K562 (cell line): ENCODE measurements around the gene SCYGR3. TPM values are rescaled to one million over a fixed set of nuclear protein-coding genes. Genes with fewer than 3 reads are reported as not detected.

Experiments
- ATAC-seq: fragments of 200-7000 bp; cut with Tn5 transposase; 3 replicates; pipeline ENCODE4 v1.9.1; 2020; ENCODE audit warnings: moderate library complexity
- BruUV-seq: library from RNA; stranded (reverse); fragments of 400-500 nt; replicated peaks from 2 replicates; lab custom pipeline; 2021; lab: Mats Ljungman, UMichigan
- CTCF ChIA-PET: fragments of 300-600 bp; formaldehyde crosslinking; extraction: SDS; loops from one replicate; lab custom pipeline; 2021; ENCODE audit warnings: low intra/inter-chr PET ratio; lab: Yijun Ruan, JAX
- POLR2A ChIA-PET: fragments of 300-600, 350-650 bp; sonication (Branson Sonifier 250); formaldehyde crosslinking; extraction: SDS; loops from one replicate; lab custom pipeline; 2021; ENCODE audit warnings: antibody characterized with exemption, inconsistent platforms; lab: Yijun Ruan, JAX
- DNase-seq, 4 experiments: peaks; one replicate each; pipeline versions ENCODE4 v3.0.0 to v3.0.0-alpha.2; 2011 to 2018; ENCODE audit warnings: low spot score in 3 of 4, mixed read lengths in 3 of 4; ENCODE audit errors: extremely low read depth in 1 of 4
- FAIRE-seq: peaks from 2 replicates; lab custom pipeline; 2011; peaks lifted over from hg19 to GRCh38; lab: Jason Lieb, UNC
- H2AFZ ChIP-seq: 2 replicates; pipeline ENCODE4 v1.6.0; 2011; ENCODE audit warnings: low read depth, low read length, control low read depth, inconsistent platforms
- H3K27ac ChIP-seq: fragments of 200-600 bp; 3 replicates; pipeline ENCODE4 v1.8.0; 2011; ENCODE audit warnings: low read depth, mild to moderate bottlenecking, control low read depth, inconsistent platforms, low read length, moderate library complexity, mixed read lengths; ENCODE audit errors: extremely low read depth
- H3K27me3 ChIP-seq, 2 experiments: fragments of 300-600 bp in 1 of 2; 2 replicates in 1 of 2; 3 replicates in 1 of 2; pipeline versions ENCODE4 v1.6.0 to v1.8.0; 2011; ENCODE audit warnings: inconsistent platforms in 2 of 2, low read length in 2 of 2, mild to moderate bottlenecking in 1 of 2, mixed read lengths in 1 of 2, moderate library complexity in 1 of 2; ENCODE audit not compliant: control insufficient read depth in 2 of 2, insufficient read depth in 2 of 2
- H3K36me3 ChIP-seq: fragments of 300-600 bp; 3 replicates; pipeline ENCODE4 v1.8.0; 2011; ENCODE audit warnings: mild to moderate bottlenecking, low read length, inconsistent platforms; ENCODE audit not compliant: control insufficient read depth, insufficient read depth
- H3K4me1 ChIP-seq, 2 experiments: fragments of 200-600 bp in 1 of 2; replicated peaks in 1 of 2; 2 replicates in 1 of 2; 3 replicates in 1 of 2; pipeline versions ENCODE4 v1.5.1 to v1.8.0; 2011; ENCODE audit warnings: inconsistent platforms in 2 of 2, low read length in 2 of 2, mild to moderate bottlenecking in 1 of 2, mixed read lengths in 1 of 2, moderate library complexity in 1 of 2; ENCODE audit not compliant: control insufficient read depth in 2 of 2, insufficient read depth in 2 of 2
- H3K4me2 ChIP-seq: 2 replicates; pipeline ENCODE4 v1.6.1; 2011; ENCODE audit warnings: low read length, control low read depth, inconsistent platforms, mixed read lengths; ENCODE audit not compliant: insufficient read depth
- H3K4me3 ChIP-seq: fragments of 200-600 bp; sonication (generic), shearing (Covaris generic); 2 replicates; pipeline ENCODE4 v1.5.1; 2016; ENCODE audit warnings: control low read depth, inconsistent platforms
- H3K79me2 ChIP-seq: fragments of 200-600 bp; 3 replicates; pipeline ENCODE4 v1.8.0; 2011; ENCODE audit warnings: low read length, inconsistent platforms; ENCODE audit not compliant: control insufficient read depth, insufficient read depth
- H3K9ac ChIP-seq, 2 experiments: 2 replicates each; pipeline versions ENCODE4 v1.6.0 to v1.6.1; 2011; ENCODE audit warnings: low read depth in 2 of 2, low read length in 2 of 2, control low read depth in 1 of 2, inconsistent platforms in 1 of 2, mild to moderate bottlenecking in 1 of 2, mixed read lengths in 1 of 2; ENCODE audit not compliant: insufficient read depth in 1 of 2
- H3K9me1 ChIP-seq: one replicate; pipeline ENCODE4 v1.6.0; 2011; ENCODE audit warnings: inconsistent platforms, mild to moderate bottlenecking, low read length, moderate library complexity; ENCODE audit not compliant: control insufficient read depth, insufficient read depth
- H3K9me3 ChIP-seq: replicated peaks from 2 replicates; pipeline ENCODE4 v1.5.1; 2011; ENCODE audit warnings: low read depth, low read length, inconsistent platforms; ENCODE audit not compliant: control insufficient read depth, insufficient read depth
- H4K20me1 ChIP-seq: replicated peaks from 2 replicates; pipeline ENCODE4 v1.6.1; 2011; ENCODE audit warnings: low read length, inconsistent platforms, mixed read lengths; ENCODE audit not compliant: control insufficient read depth, insufficient read depth
- POLR3A ChIP-seq: IDR thresholded peaks from 2 replicates; pipeline ENCODE4 v1.6.1; 2011; ENCODE audit warnings: borderline replicate concordance, mild to moderate bottlenecking, moderate library complexity; ENCODE audit not compliant: insufficient read length, insufficient read depth; ENCODE audit errors: extremely low read depth
- ZBTB1 ChIP-seq: sonication (generic); formaldehyde crosslinking; IDR thresholded peaks from 2 replicates; pipeline ENCODE4 v1.8.1; 2023; ENCODE audit warnings: missing genetic modification reagents, low read depth, mild to moderate bottlenecking, borderline replicate concordance
- WGBS: fragments of 100-300 bp; shearing (Covaris generic); methylation state at CpG from one replicate; pipeline ENCODE4 v1.1.6; 2016; ENCODE audit warnings: low coverage, mixed read lengths; ENCODE audit not compliant: insufficient coverage; ENCODE audit errors: missing lambda C conversion rate; 5-methylcytosine and 5-hydroxymethylcytosine counted together
- in situ Hi-C: fragments of 300-500 bp; cut with MboI; formaldehyde crosslinking; loops from 4 replicates; pipeline ENCODE4 v1.15.0; 2018; ENCODE audit warnings: inconsistent platforms, mixed read lengths
- intact Hi-C: fragments of 100-400 bp; cut with micrococcal nuclease; formaldehyde crosslinking; loops from 2 replicates; pipeline ENCODE4 v1.14.2; 2022
- polyA plus RNA-seq, 8 experiments: library from polyadenylated mRNA; depleted of rRNA in 4 of 8; stranded (reverse) in 5 of 8; unstranded in 3 of 8; fragments of >200 nt; fragmentation: Nextera tagmentation in 2 of 8; fragmentation: Illumina TruSeq in 1 of 8; extraction: Ambion mirVana in 2 of 8; extraction: Trizol in 1 of 8; gene quantifications; 2 replicates each; pipeline versions ENCODE4 v1.2.1 to v1.2.3, GENCODE V29; 2011 to 2014; ENCODE audit warnings: inconsistent platforms in 1 of 8, missing spikeins in 1 of 8
- total RNA-seq, 7 experiments: library from RNA; depleted of rRNA in 6 of 7; stranded (reverse); fragments of >200 nt in 6 of 7; fragmentation: Illumina TruSeq in 2 of 7; extraction: Trizol in 2 of 7; gene quantifications; 2 replicates each; pipeline versions ENCODE4 v1.2.1 to v1.2.3, GENCODE V29; 2011 to 2021; ENCODE audit warnings: low replicate concordance in 1 of 7
- TF ChIP-seq, protein P1 (sequence below): fragments of 450-650 bp; formaldehyde crosslinking; IDR thresholded peaks from 2 replicates; pipeline ENCODE4 v1.4.0; 2020; ENCODE audit warnings: mild to moderate bottlenecking, moderate library complexity

The SCYGR3 gene
- total and polyA plus RNA-seq, 9 of the 15 experiments (the other 6 are each of a cell fraction or from before 2014, with no cell fraction given), result not detected

DNA sequence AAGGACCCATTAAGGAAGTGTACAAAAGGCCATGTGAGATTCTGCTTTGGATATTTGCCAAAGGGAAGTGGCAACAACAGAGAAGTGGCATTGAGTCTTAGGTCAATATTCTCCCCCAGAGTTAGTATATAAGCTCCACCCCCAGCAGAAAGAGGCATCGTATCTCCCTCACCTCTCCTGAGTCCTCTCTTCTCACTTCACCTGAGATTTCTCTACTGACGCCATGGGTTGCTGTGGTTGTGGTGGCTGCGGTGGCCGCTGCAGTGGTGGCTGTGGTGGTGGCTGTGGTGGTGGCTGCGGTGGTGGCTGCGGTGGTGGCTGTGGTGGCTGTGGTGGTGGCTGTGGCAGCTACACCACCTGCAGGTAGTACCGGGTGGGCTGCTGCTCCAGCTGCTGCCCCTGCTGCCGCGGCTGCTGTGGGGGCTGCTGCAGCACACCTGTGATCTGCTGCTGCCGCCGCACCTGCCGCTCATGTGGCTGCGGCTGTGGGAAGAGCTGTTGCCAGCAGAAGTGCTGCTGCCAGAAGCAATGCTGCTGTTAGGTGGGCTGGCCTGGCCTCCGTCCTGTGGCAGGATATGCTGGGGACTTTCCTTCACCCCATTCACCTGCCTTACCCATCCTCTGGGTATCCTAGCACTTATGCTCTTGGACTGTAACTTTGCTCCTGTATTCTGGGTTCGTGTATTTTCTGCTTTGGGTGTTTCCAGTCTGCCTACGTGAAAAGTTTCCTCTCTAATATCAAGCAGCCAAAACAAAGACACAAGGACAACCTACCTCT lies 5.9 kb downstream of the SCYGR3 start:
- BruUV-seq, result no TSS peak
- H3K9me3 ChIP-seq, result no peaks in the 10 kb centered on the region
- CTCF ChIA-PET, result no interaction called here
- in situ Hi-C loops (no loop called here), intact Hi-C loops (no loop called here)
- no peak overlapping the region for H3K27ac ChIP-seq
- no peak overlapping the region for H3K4me2 ChIP-seq
- H3K4me3 ChIP-seq, result no peak overlapping the region
- H3K9me1 ChIP-seq, result no peaks in the 10 kb centered on the region
- no peak overlapping the region for H3K9ac ChIP-seq
- no peak overlapping the region for H2AFZ ChIP-seq
- no peaks in the 10 kb centered on the region for H3K36me3 ChIP-seq
- H4K20me1 ChIP-seq, result no peaks in the 10 kb centered on the region
- peaks cover 0 to 15% of the 10 kb centered on the region in 2 experiments; a peak in 2 of 5 replicates for H3K27me3 ChIP-seq
- no peaks in the 10 kb centered on the region for H3K79me2 ChIP-seq
- H3K4me1 ChIP-seq, result no peaks in the 10 kb centered on the region
- ATAC-seq, result no peak
- POLR2A ChIA-PET, result no interaction called here
- no peak for DNase-seq
- no peak for FAIRE-seq
- TF ChIP-seq, protein P1, sequence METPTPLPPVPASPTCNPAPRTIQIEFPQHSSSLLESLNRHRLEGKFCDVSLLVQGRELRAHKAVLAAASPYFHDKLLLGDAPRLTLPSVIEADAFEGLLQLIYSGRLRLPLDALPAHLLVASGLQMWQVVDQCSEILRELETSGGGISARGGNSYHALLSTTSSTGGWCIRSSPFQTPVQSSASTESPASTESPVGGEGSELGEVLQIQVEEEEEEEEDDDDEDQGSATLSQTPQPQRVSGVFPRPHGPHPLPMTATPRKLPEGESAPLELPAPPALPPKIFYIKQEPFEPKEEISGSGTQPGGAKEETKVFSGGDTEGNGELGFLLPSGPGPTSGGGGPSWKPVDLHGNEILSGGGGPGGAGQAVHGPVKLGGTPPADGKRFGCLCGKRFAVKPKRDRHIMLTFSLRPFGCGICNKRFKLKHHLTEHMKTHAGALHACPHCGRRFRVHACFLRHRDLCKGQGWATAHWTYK, result peak; percentile 96
- TF ChIP-seq POLR3A (no peak), ZBTB1 (CRISPR knock-in tag) (peak; percentile 85; the same call in 1 of the 2 replicates)
- TF ChIP-seq, all 486 proteins: peak for 2
- WGBS, result 0% methylated on average over 6 of the region's 16 CpGs
